GM21717 (cell line): ENCODE measurements around the gene ARHGAP18.
"Not testable (repeated sequence)": the region's sequence is repeated elsewhere in the genome, so short reads cannot be mapped to it uniquely, and the experiment has no call there.

Experiments
- ATAC-seq: cut with Tn5 transposase; IDR thresholded peaks from one replicate; pipeline ENCODE4 v1.9.1; 2021; ENCODE audit warnings: mild to moderate bottlenecking, moderate library complexity; ENCODE audit not compliant: unreplicated experiment

ARHGAP18 gene

GRCh38 chr6:129597023-129597713 is 112.8 kb downstream of the ARHGAP18 start:
- ATAC-seq, result peak; percentile 55

DNA sequence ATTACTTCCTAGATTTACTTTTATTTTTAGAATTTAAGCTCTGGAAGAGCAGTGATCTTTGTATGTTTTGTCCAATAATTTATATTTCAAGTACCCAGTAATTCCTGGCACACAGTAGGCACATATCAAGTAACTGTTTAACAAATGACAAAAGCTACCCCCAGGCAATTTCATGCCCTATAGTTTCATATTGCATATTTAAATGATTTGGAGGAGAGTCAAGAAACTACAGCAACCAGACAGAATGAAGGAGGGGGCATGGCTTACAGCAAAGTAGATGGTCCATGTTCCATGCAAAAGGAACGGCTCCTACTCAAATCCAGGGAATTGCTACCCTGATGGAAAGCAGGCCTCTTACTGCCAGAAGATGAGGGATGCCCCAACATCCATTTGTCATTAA is 113.5 kb downstream of the ARHGAP18 start:
- no peak for ATAC-seq

DNA sequence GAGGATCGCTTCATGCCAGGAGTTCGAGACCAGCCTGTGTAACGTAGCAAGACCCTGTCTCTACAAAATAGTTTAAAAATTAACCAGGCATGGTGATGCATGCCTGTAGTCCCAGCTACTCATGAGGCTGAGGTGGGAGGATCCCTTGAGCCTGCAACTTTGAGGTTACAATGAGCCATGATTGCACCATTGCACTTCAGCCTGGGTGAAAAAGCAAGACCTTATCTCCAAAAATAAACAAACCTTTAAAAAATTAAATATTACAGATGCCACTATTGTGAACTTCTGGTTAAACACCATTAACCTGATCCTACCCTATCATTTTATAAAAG is 116.8 kb downstream of the ARHGAP18 start:
- ATAC-seq, result no peak

- no peak for ATAC-seq
These were observed 117.3 kb downstream of the ARHGAP18 start for GRCh38 chr6:129592516-129593232.

DNA sequence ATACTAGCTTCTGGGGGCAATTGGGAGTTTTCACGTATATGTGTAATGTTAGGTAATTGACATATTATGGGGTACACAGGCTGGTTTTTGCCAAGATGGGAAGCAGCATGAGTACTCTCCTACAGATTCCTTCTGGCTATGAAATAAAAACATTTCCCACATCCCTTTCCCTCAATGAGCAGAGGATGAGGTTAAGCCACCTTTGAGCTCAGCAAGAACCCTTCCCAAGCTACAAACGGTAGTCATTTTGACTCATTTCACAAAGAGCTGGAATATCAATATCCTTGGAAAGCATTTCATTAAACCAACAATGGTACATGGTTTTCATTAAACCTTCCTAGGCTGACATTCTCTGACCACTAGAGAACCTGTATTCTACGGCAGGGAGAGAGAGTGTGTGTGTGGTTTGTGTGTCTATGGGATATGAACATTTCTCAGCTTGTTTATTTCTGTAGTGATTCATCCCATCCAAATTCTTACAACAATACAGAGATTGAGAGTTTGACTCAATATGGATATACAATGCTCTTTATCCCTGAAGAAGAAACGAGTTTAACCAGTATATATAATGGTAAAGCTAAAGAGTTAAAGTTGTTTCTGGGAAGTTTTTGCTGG is 119.5 kb downstream of the ARHGAP18 start:
- no peak for ATAC-seq

- no peak for ATAC-seq
These were observed 123.2 kb downstream of the ARHGAP18 start for GRCh38 chr6:129586815-129587214.

GRCh38 chr6:129583866-129584265 is 126.1 kb downstream of the ARHGAP18 start:
- ATAC-seq, result no peak

DNA sequence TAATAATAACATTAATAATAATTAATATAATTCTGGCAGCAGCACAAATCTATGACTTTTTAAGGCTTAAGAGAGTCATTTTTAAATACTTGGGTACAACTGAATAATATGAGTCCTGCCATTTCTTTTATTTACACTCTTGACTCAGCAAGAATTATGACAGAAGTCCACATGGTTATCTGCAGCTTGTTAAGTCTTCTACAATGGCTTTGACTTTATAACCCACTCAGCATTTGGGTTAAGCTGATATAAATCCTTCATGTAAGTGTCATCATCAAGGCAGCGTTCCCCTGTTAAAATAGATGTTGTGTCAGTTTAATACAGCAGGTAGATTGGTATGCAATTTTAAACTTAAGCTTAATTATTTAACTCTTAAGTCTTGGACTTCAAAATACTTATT is 131.7 kb downstream of the ARHGAP18 start:
- ATAC-seq, result no peak

DNA sequence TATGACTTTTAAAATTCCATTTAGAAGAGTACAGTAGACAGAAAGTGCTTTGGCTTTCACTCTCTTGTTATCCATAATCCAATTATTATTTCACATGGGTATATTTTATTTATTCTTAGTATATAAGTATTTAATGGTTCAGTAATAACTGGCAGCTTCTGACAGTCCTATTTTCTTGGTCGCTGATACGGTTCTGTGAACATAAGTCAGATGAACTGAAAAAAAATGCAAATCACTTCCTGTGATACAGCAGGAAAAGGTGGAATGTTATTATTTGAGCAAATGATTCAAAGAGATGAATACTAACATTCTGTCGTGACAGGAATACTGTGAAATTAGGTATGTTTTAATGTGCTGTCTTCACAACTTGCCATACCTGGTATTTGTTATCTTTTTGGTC is 132.3 kb downstream of the ARHGAP18 start:
- no peak for ATAC-seq

GRCh38 chr6:129576456-129576855 is 133.5 kb downstream of the ARHGAP18 start:
- no peak for ATAC-seq

DNA sequence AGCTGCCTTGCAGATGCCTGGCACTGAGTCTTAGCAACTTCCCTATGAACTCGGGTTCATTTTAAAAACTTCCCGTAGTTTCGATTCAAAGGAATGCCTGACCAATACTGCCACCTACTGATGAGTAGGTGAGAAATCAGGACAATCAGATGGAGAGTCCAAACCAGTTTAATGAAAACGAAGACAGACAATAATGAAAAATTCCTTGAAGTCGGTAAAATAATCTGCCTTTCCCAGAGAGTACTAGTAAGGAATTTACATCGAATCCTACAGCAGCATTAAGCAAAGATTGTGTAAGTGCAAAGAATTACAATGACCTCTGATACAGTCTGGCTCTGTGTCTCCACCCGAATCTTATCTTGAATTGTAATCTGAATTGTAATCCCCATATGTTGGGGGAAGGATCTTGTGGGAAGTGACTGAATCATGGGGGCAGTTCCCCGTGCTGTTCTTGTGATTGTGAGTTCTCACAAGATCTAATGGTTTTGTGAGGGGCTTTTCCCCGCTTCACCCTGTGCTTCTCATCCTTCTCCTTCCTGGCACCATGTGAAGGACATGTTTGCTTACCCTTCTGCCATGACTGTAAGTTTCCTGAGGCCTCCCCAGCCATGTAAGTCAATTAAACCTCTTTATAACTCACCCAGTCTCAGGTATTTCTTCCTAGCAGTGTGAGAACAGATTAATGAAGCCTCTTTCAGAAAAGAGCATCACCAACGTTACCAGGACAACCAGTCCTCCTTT is 134.4 kb downstream of the ARHGAP18 start:
- no peak for ATAC-seq

DNA sequence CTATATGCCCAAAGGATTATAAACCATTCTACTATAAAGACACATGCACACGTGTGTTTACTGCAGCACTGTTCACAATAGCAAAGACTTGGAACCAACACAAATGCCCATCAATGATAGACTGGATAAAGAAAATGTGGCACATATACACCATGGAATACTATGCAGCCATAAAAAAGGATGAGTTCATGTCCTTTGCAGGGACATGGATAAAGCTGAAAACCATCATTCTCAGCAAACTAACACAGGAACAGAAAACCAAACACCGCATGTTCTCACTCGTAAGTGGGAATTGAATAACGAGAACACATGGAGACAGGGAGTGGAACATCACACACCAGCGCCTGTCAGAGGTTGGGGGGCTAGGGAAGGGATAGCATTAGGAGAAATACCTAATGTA is 135.4 kb downstream of the ARHGAP18 start:
- not testable (repeated sequence) for ATAC-seq

DNA sequence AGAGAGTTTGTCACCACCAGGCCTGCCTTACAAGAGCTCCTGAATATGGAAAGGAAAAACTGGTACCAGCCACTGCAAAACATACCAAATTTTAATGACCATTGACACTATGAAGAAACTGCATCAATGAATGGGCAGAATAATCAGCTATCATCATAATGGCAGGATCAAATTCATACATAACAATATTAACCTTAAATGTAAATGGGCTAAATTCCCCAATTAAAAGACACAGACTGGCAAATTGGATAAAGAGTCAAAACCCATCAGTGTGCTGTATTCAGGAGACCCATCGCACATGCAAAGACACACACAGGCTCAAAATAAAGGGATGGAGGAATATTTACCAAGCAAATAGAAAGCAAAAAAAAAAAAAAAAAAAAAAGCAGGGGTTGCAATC is 139.0 kb downstream of the ARHGAP18 start:
- ATAC-seq, result not testable (repeated sequence)

GRCh38 chr6:129568015-129568414 is 142.0 kb downstream of the ARHGAP18 start:
- no peak for ATAC-seq

GRCh38 chr6:129567374-129567773 is 142.6 kb downstream of the ARHGAP18 start:
- no peak for ATAC-seq

DNA sequence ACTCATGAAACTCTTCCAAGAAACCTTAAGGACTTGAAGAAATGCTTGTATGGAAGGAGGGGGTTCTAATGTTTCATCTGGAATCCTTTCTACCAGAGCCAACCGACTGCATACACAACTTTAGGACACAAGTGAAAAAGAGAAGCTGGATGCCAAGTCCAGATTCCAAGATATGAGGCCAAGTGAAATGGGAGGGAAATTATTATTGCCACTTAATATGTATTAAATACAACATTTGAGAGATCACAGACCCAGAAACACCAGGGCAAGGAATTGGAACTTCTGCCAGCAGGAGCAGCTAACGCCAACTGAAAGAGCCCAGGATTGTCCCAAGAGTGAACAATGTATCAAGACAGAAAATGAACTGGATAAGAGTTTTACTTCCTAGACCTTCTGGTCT is 144.2 kb downstream of the ARHGAP18 start:
- ATAC-seq, result no peak

DNA sequence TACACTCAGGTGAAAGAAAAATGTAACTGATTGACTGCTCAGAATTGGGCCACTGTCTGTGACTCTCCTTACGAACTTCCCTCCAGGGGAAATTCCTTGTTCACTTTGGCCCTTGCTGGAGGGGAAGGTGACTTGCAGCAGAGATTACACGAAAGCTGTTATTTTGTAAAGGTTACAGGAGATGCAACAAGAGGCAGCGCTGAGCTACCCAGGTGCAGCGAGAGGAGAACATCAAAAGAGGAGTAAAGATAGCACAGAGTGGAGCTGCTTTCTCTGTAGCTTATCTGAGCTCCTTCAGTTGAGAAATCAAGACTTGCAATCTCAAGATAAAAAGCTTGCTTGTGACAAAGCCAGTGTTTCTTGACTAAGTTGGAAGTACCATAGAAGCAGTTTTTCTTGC is 144.6 kb downstream of the ARHGAP18 start:
- ATAC-seq, result no peak

DNA sequence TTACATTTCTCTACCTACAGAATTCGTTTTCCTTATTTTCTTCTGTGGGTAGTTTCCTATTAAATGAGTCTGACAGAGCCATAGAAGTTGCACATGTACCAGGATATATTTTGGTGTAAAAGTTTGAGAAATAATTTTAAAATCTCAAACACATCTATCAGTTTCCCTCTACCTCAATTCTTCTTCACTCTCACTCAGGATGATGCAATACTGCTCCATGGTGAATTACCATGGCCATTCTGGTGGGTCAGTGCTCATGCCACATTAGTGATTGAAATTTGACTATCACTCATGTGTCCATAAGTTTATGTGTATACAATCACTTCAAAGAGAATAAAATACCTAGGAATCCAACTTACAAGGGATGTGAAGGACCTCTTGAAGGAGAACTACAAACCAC is 151.7 kb downstream of the ARHGAP18 start:
- no peak for ATAC-seq

- ATAC-seq, result no peak
These were observed 154.7 kb downstream of the ARHGAP18 start for GRCh38 chr6:129555206-129555832.

DNA sequence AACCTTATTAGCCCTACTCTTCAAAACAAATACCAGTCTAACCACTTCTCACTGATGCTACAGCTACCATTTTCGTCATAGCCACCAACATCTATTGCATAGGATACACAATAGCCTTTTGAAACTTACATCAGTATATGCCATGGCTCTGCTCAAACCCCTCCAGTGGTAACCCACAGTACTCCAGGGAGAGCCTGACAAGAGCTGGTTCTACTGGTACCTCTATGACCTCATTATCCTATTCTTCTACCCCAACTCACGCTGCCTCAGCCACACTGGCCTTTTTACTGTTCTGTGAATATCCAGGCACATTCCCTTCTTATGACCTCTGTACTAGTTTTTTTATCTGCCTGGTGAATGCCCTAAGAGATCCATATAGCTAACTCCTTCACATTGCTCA is 157.6 kb downstream of the ARHGAP18 start:
- no peak for ATAC-seq

DNA sequence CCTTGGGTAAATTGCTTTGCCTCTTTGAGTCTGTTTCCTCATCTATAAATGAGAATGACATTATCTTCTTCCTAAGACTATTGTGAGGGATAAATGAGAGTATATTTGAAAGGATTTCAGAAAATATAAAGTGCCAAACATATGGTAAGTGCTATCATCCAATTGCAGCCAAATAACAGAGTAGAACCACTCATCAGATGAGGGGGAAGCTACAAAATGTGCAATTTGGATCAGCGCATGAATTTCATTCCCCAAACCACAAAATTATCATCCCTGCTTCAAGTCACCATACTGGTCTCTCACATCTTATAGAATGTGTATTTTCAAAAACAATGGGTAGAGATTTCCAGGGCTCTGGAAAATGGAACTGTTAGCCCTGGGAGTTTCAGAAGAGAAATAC is 158.5 kb downstream of the ARHGAP18 start:
- ATAC-seq, result no peak
